D721Med (cell line): ENCODE data around the gene PASD1.

ENCODE experiments used
- DNase-seq: peaks from one replicate; pipeline ENCODE4 v3.0.0; 2011; ENCODE audit warnings: low spot score; ENCODE audit not compliant: insufficient read length
- FAIRE-seq: peaks from 2 replicates; lab custom pipeline; 2011; peaks lifted over from hg19 to GRCh38; lab: Jason Lieb, UNC
- CTCF ChIP-seq: IDR thresholded peaks from 2 replicates; pipeline ENCODE4 v1.5.1; 2012; ENCODE audit warnings: mild to moderate bottlenecking, control low read depth; ENCODE audit not compliant: insufficient read depth; ENCODE audit errors: missing control alignments

Gene PASD1

GRCh38 chrX:151711787-151712186, 148.3 kb downstream of the PASD1 start:
- FAIRE-seq (no peak), DNase-seq (no peak)
- no peak for TF ChIP-seq CTCF

GRCh38 chrX:151712253-151712652, 148.8 kb downstream of the PASD1 start:
- TF ChIP-seq CTCF, result no peak
- DNase-seq (no peak), FAIRE-seq (no peak)

GRCh38 chrX:151713849-151714248, 150.4 kb downstream of the PASD1 start:
- DNase-seq (no peak), FAIRE-seq (no peak)
- peak; percentile 26 for TF ChIP-seq CTCF

GRCh38 chrX:151714362-151714761, 150.9 kb downstream of the PASD1 start:
- FAIRE-seq (no peak), DNase-seq (no peak)
- no peak for TF ChIP-seq CTCF

- no peak for TF ChIP-seq CTCF
- no peak for DNase-seq
- no peak for FAIRE-seq
Measured at GRCh38 chrX:151715752-151716151, 152.3 kb downstream of the PASD1 start, which contains the start of gene FATE1. FATE1 (plus strand) TSS chrX:151716035; CDS start chrX:151716120, 85 bp downstream.

GRCh38 chrX:151722241-151722846, 158.9 kb downstream of the PASD1 start:
- DNase-seq (no peak), FAIRE-seq (no peak)
- no peak for TF ChIP-seq CTCF

GRCh38 chrX:151723156-151723760, 159.8 kb downstream of the PASD1 start:
- DNase-seq, result no peak
- no peak for TF ChIP-seq CTCF
- no peak for FAIRE-seq
